ENCODE results near the gene MICAL3.

- TF ChIP-seq, protein P1, sequence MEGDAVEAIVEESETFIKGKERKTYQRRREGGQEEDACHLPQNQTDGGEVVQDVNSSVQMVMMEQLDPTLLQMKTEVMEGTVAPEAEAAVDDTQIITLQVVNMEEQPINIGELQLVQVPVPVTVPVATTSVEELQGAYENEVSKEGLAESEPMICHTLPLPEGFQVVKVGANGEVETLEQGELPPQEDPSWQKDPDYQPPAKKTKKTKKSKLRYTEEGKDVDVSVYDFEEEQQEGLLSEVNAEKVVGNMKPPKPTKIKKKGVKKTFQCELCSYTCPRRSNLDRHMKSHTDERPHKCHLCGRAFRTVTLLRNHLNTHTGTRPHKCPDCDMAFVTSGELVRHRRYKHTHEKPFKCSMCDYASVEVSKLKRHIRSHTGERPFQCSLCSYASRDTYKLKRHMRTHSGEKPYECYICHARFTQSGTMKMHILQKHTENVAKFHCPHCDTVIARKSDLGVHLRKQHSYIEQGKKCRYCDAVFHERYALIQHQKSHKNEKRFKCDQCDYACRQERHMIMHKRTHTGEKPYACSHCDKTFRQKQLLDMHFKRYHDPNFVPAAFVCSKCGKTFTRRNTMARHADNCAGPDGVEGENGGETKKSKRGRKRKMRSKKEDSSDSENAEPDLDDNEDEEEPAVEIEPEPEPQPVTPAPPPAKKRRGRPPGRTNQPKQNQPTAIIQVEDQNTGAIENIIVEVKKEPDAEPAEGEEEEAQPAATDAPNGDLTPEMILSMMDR (IDR thresholded peaks at IDR 0.05; ENCODE audit: low read length): no peak
- no peak for TF ChIP-seq EZH2 (IDR thresholded peaks at IDR 0.05; ENCODE audit: borderline replicate concordance, low read length)
These were observed 243.5 kb downstream of the MICAL3 start for GRCh38 chr22:17780741-17781318.
